OCI-LY7 (cell line): Measurements from ENCODE around the gene SV2B. TPM values are rescaled to one million over a fixed set of nuclear protein-coding genes. Genes with fewer than 3 reads are reported as not detected.

Source experiments
- BruUV-seq: library from RNA; stranded (reverse); fragments of 400-500 nt; replicated peaks from 2 replicates; lab custom pipeline; 2021; lab: Mats Ljungman, UMichigan
- CTCF ChIA-PET: fragments of 300-600 bp; sonication (Branson Sonifier 250); formaldehyde crosslinking; loops from one replicate; lab custom pipeline; 2022; ENCODE audit warnings: antibody characterized with exemption; ENCODE audit not compliant: unreplicated experiment; lab: Charles Lee
- POLR2A ChIA-PET: fragments of 300-600 bp; sonication (Branson Sonifier 250); formaldehyde crosslinking; loops from one replicate; lab custom pipeline; 2022; ENCODE audit warnings: antibody characterized with exemption; lab: Charles Lee
- DNase-seq: peaks from one replicate; pipeline ENCODE4 v3.0.0-alpha.2; 2015; ENCODE audit warnings: low spot score
- H2AFZ ChIP-seq: fragments of 200-600 bp; sonication (generic), shearing (Covaris generic); 2 replicates; pipeline ENCODE4 v1.6.1; 2014; ENCODE audit warnings: mild to moderate bottlenecking, antibody characterized with exemption, low read length, moderate library complexity
- H3K27ac ChIP-seq: fragments of 200-600 bp; sonication (generic); 2 replicates; pipeline ENCODE4 v1.5.1; 2014; ENCODE audit warnings: mixed run types, low read depth, mild to moderate bottlenecking, moderate library complexity, low read length, inconsistent platforms; ENCODE audit not compliant: poor library complexity, severe bottlenecking
- H3K36me3 ChIP-seq: fragments of 200-600 bp; sonication (generic); 2 replicates; pipeline ENCODE4 v1.6.1; 2014; ENCODE audit warnings: mild to moderate bottlenecking, antibody characterized with exemption, low read length, moderate library complexity, mixed read lengths; ENCODE audit not compliant: insufficient read depth
- H3K4me1 ChIP-seq: fragments of 200-600 bp; sonication (generic); 2 replicates; pipeline ENCODE4 v1.5.1; 2014; ENCODE audit warnings: mild to moderate bottlenecking, low read length; ENCODE audit not compliant: insufficient read depth, poor library complexity, severe bottlenecking
- H3K4me2 ChIP-seq: fragments of 200-600 bp; sonication (generic); 2 replicates; pipeline ENCODE4 v1.6.1; 2014; ENCODE audit warnings: mild to moderate bottlenecking, low read length
- H3K4me3 ChIP-seq: fragments of 200-600 bp; sonication (generic); 2 replicates; pipeline ENCODE4 v1.5.1; 2014; ENCODE audit warnings: mild to moderate bottlenecking, low read depth, low read length; ENCODE audit not compliant: poor library complexity, severe bottlenecking
- H3K79me2 ChIP-seq: fragments of 200-600 bp; sonication (generic); 2 replicates; pipeline ENCODE4 v1.6.1; 2016; ENCODE audit warnings: low read depth, mild to moderate bottlenecking, low read length, moderate library complexity, mixed read lengths; ENCODE audit not compliant: insufficient read depth
- H3K9me2 ChIP-seq: fragments of 200-600 bp; sonication (generic); 2 replicates; pipeline ENCODE4 v1.6.1; 2016; ENCODE audit warnings: mild to moderate bottlenecking, low read length, mixed read lengths; ENCODE audit not compliant: insufficient read depth
- H3K9me3 ChIP-seq: fragments of 200-600 bp; sonication (generic); 2 replicates; pipeline ENCODE4 v1.6.1; 2014; ENCODE audit warnings: mild to moderate bottlenecking, mixed run types, low read length, mixed read lengths
- H4K20me1 ChIP-seq: fragments of 200-600 bp; sonication (generic); 2 replicates; pipeline ENCODE4 v1.6.1; 2014; ENCODE audit warnings: mild to moderate bottlenecking, antibody characterized with exemption, low read length, moderate library complexity, mixed read lengths; ENCODE audit not compliant: insufficient read depth
- EZH2phosphoT487 ChIP-seq: fragments of 200-600 bp; sonication (generic); IDR thresholded peaks from 2 replicates; pipeline ENCODE4 v1.6.1; 2018; ENCODE audit warnings: low read depth, borderline replicate concordance, mild to moderate bottlenecking, mixed run types, antibody characterized with exemption, low read length, moderate library complexity, mixed read lengths
- intact Hi-C: fragments of 100-400 bp; cut with micrococcal nuclease; formaldehyde crosslinking; loops from one replicate; pipeline ENCODE4 v1.10.0; 2022; ENCODE audit not compliant: unreplicated experiment
- total RNA-seq, 2 experiments: library from RNA; depleted of rRNA in 1 of 2; stranded (reverse); fragments of >200 nt in 1 of 2; shearing (Covaris generic) in 1 of 2; gene quantifications; 2 replicates each; pipeline ENCODE4 v1.2.3, GENCODE V29; 2014 to 2022
- TF ChIP-seq, protein P1 (sequence below): fragments of 200-600 bp; sonication (generic); conservative IDR thresholded peaks from 2 replicates; pipeline ENCODE4 v1.5.1; 2014; ENCODE audit warnings: mild to moderate bottlenecking, antibody characterized with exemption, low read length, moderate library complexity, mixed read lengths

SV2B gene
- total RNA-seq, 2 experiments from 2014 or later: 0.15 TPM; not detected in 1

- CTCF ChIA-PET: no interaction called here
- BruUV-seq: no TSS peak
- Histone ChIP-seq H3K4me1 (no peaks in the 10 kb centered on the region), H3K4me3 (no peak overlapping the region), H3K4me2 (no peak overlapping the region), H3K36me3 (no peaks in the 10 kb centered on the region), H3K79me2 (no peaks in the 10 kb centered on the region), H3K9me3 (no peaks in the 10 kb centered on the region), H4K20me1 (no peaks in the 10 kb centered on the region), H3K9me2 (no peaks in the 10 kb centered on the region), H3K27ac (no peak overlapping the region), H2AFZ (no peak overlapping the region)
- POLR2A ChIA-PET: no interaction called here
- DNase-seq: no peak
- intact Hi-C loops: no loop called here
- no peak for TF ChIP-seq EZH2phosphoT487
- TF ChIP-seq, protein P1, sequence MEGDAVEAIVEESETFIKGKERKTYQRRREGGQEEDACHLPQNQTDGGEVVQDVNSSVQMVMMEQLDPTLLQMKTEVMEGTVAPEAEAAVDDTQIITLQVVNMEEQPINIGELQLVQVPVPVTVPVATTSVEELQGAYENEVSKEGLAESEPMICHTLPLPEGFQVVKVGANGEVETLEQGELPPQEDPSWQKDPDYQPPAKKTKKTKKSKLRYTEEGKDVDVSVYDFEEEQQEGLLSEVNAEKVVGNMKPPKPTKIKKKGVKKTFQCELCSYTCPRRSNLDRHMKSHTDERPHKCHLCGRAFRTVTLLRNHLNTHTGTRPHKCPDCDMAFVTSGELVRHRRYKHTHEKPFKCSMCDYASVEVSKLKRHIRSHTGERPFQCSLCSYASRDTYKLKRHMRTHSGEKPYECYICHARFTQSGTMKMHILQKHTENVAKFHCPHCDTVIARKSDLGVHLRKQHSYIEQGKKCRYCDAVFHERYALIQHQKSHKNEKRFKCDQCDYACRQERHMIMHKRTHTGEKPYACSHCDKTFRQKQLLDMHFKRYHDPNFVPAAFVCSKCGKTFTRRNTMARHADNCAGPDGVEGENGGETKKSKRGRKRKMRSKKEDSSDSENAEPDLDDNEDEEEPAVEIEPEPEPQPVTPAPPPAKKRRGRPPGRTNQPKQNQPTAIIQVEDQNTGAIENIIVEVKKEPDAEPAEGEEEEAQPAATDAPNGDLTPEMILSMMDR: no peak
These were observed 96.7 kb downstream of the SV2B start for GRCh38 chr15:91196768-91197167.

- TF ChIP-seq, protein P1: no peak
- TF ChIP-seq EZH2phosphoT487: no peak
- Histone ChIP-seq H3K4me3 (no peak overlapping the region), H3K9me3 (no peaks in the 10 kb centered on the region), H3K4me2 (no peak overlapping the region), H2AFZ (no peak overlapping the region), H4K20me1 (no peaks in the 10 kb centered on the region), H3K4me1 (no peaks in the 10 kb centered on the region), H3K27ac (no peak overlapping the region), H3K79me2 (no peaks in the 10 kb centered on the region), H3K9me2 (no peaks in the 10 kb centered on the region), H3K36me3 (no peaks in the 10 kb centered on the region)
- BruUV-seq: no TSS peak
- ChIA-PET POLR2A (interaction anchor here (0.7 kb wide), 1 partner anchor 1266 kb away, joined by 3 read pairs; no protein-coding TSS in a partner anchor), CTCF (no interaction called here)
- intact Hi-C loops: no loop called here
- no peak for DNase-seq
These were observed 99.5 kb downstream of the SV2B start for GRCh38 chr15:91199511-91199910.

GRCh38 chr15:91200101-91200754 lies 100.2 kb downstream of the SV2B start:
- no peak overlapping the region for H3K27ac ChIP-seq
- TF ChIP-seq, protein P1: no peak
- TF ChIP-seq EZH2phosphoT487: no peak
- H3K4me3 ChIP-seq: no peak overlapping the region
- H3K36me3 ChIP-seq: no peaks in the 10 kb centered on the region
- no peak overlapping the region for H3K4me2 ChIP-seq
- no peak for DNase-seq
- no peaks in the 10 kb centered on the region for H3K9me3 ChIP-seq
- ChIA-PET CTCF (no interaction called here), POLR2A (interaction anchor here (0.7 kb wide), 1 partner anchor 1265 kb away, joined by 3 read pairs; no protein-coding TSS in a partner anchor)
- H4K20me1 ChIP-seq: no peaks in the 10 kb centered on the region
- H3K79me2 ChIP-seq: no peaks in the 10 kb centered on the region
- BruUV-seq: no TSS peak
- intact Hi-C loops: no loop called here
- no peaks in the 10 kb centered on the region for H3K9me2 ChIP-seq
- no peaks in the 10 kb centered on the region for H3K4me1 ChIP-seq
- H2AFZ ChIP-seq: no peak overlapping the region
